ENCODE results near the gene MAVS.

Gene MAVS

DNA sequence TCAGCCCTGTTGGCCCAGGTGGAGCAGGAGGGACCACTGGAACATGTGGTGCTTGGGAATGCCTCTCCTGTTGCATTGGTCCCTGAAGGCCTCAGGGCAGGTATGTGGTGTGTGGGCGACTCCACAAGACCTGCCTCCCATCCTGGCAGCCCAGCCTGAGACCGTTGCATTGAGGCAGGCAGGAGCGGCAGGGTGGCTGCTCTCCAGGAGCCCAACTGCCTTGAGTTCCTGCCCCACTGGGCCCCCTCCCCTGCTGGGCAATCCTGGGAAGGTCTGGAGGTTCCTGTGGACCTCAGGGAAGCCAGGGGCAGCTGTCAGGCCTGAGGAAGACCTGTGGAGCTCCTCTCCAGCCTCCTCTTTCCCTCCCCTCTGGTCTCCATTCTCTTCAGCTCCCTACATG is 19.8 kb downstream of the MAVS start:
- H3K9ac ChIP-seq (ENCODE audit: low read depth, low read length), result no peak overlapping the region
- H3K27me3 ChIP-seq (ENCODE audit: insufficient read depth, low read length, poor library complexity), result no peaks in the 10 kb centered on the region
- no peak for DNase-seq
- no peaks in the 10 kb centered on the region for H3K79me2 ChIP-seq (ENCODE audit: insufficient read depth, low read length)
- H3K27ac ChIP-seq (ENCODE audit: low read length), result no peak overlapping the region
- H3K4me2 ChIP-seq (ENCODE audit: insufficient read depth, low read length), result no peak overlapping the region
- no peak overlapping the region for H3K4me3 ChIP-seq (ENCODE audit: low read depth in 1 of 2, low read length in 2 of 2)
- H4K20me1 ChIP-seq (ENCODE audit: insufficient read depth, low read length), result peaks cover 16% of the 10 kb centered on the region
- H3K4me1 ChIP-seq (ENCODE audit: insufficient read depth, low read length), result no peaks in the 10 kb centered on the region
- no peaks in the 10 kb centered on the region for H3K9me3 ChIP-seq (ENCODE audit: insufficient read depth, low read length, severe bottlenecking)
- TF ChIP-seq EZH2 (IDR thresholded peaks at IDR 0.05; ENCODE audit: borderline replicate concordance, low read depth, low read length, severe bottlenecking), result no peak
- TF ChIP-seq, protein P1, sequence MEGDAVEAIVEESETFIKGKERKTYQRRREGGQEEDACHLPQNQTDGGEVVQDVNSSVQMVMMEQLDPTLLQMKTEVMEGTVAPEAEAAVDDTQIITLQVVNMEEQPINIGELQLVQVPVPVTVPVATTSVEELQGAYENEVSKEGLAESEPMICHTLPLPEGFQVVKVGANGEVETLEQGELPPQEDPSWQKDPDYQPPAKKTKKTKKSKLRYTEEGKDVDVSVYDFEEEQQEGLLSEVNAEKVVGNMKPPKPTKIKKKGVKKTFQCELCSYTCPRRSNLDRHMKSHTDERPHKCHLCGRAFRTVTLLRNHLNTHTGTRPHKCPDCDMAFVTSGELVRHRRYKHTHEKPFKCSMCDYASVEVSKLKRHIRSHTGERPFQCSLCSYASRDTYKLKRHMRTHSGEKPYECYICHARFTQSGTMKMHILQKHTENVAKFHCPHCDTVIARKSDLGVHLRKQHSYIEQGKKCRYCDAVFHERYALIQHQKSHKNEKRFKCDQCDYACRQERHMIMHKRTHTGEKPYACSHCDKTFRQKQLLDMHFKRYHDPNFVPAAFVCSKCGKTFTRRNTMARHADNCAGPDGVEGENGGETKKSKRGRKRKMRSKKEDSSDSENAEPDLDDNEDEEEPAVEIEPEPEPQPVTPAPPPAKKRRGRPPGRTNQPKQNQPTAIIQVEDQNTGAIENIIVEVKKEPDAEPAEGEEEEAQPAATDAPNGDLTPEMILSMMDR (IDR thresholded peaks at IDR 0.05; ENCODE audit: borderline replicate concordance, extremely low read depth, low read length, poor library complexity, severe bottlenecking), result no peak
- ATAC-seq (ENCODE audit: insufficient read depth, low read depth), result no peak
- H3K36me3 ChIP-seq (ENCODE audit: insufficient read depth, low read length), result peaks cover 78% of the 10 kb centered on the region
- no peak overlapping the region for H2AFZ ChIP-seq (ENCODE audit: low read depth, low read length)

DNA sequence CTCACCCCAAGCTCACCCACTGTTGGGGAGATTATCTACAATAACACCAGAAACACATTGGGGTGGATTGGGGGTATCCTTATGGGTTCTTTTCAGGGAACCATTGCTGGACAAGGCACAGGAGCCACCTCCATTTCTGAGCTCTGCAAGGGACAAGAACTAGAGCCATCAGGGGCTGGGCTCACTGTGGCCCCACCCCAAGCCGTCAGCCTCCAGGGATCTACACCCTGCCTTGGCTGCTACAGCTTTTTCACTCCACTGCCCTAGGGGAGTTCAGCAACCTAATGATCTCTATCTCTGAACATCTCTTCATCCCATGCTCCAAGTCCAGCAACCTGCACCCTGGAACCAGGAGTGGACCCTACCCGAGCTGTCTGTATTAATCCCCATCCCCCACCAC is 21.2 kb downstream of the MAVS start:
- Histone ChIP-seq H3K27ac (ENCODE audit: low read length) (no peak overlapping the region), H3K4me2 (ENCODE audit: insufficient read depth, low read length) (no peak overlapping the region), H3K4me1 (ENCODE audit: insufficient read depth, low read length) (no peaks in the 10 kb centered on the region), H4K20me1 (ENCODE audit: insufficient read depth, low read length) (peaks cover 16% of the 10 kb centered on the region), H3K9ac (ENCODE audit: low read depth, low read length) (no peak overlapping the region), H3K79me2 (ENCODE audit: insufficient read depth, low read length) (no peaks in the 10 kb centered on the region), H2AFZ (ENCODE audit: low read depth, low read length) (no peak overlapping the region), H3K4me3 (ENCODE audit: low read depth in 1 of 2, low read length in 2 of 2) (no peak overlapping the region), H3K36me3 (ENCODE audit: insufficient read depth, low read length) (peaks cover 76% of the 10 kb centered on the region), H3K27me3 (ENCODE audit: insufficient read depth, low read length, poor library complexity) (no peaks in the 10 kb centered on the region), H3K9me3 (ENCODE audit: insufficient read depth, low read length, severe bottlenecking) (no peaks in the 10 kb centered on the region)
- TF ChIP-seq, protein P1 (IDR thresholded peaks at IDR 0.05; ENCODE audit: borderline replicate concordance, extremely low read depth, low read length, poor library complexity, severe bottlenecking), result no peak
- TF ChIP-seq EZH2 (IDR thresholded peaks at IDR 0.05; ENCODE audit: borderline replicate concordance, low read depth, low read length, severe bottlenecking), result no peak
- no peak for ATAC-seq (ENCODE audit: insufficient read depth, low read depth)
- DNase-seq, result no peak

DNA sequence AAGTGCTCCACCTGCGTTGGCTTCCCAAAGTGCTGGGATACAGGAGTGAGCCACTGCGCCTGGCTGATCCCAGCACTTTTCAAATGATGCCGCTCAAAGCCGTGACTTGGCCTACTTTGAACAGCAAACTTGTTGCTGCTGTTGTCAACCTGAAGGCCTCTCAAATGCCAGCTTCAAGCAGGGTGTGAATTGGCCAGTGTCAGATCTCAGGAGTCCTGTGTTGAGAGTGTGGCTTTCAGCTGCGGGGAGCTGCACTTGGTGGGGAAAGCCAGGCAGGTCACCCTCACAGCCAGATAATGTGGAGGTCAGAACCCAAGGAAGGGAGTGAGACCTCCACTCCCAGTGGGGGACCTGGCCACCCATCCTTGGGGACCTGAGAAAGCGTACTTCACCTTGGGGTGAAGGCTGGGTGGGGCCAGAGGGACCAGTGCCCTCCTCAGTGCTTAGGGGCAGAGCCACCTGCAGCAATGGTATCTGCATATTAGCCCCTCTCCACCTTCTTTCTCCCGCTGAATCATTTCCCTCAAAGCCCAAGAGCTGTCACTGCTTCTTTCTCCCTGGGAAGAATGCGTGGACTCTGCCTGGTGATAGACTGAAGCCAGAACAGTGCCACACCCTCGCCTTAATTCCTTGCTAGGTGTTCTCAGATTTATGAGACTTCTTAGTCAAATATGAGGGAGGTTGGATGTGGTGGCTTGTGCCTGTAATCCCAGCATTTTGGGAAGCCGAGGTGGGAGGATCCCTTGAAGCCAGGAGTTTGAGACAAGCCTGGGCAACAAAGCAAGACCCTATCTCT is 23.4 kb downstream of the MAVS start:
- H3K4me1 ChIP-seq (ENCODE audit: insufficient read depth, low read length), result no peaks in the 10 kb centered on the region
- peaks cover 74% of the 10 kb centered on the region for H3K36me3 ChIP-seq (ENCODE audit: insufficient read depth, low read length)
- H3K27ac ChIP-seq (ENCODE audit: low read length), result no peak overlapping the region
- H3K4me2 ChIP-seq (ENCODE audit: insufficient read depth, low read length), result no peak overlapping the region
- no peak overlapping the region for H3K4me3 ChIP-seq (ENCODE audit: low read depth in 1 of 2, low read length in 2 of 2)
- no peak for DNase-seq
- H3K9ac ChIP-seq (ENCODE audit: low read depth, low read length), result no peak overlapping the region
- no peak for TF ChIP-seq EZH2 (IDR thresholded peaks at IDR 0.05; ENCODE audit: borderline replicate concordance, low read depth, low read length, severe bottlenecking)
- TF ChIP-seq, protein P1 (IDR thresholded peaks at IDR 0.05; ENCODE audit: borderline replicate concordance, extremely low read depth, low read length, poor library complexity, severe bottlenecking), result no peak
- no peaks in the 10 kb centered on the region for H3K27me3 ChIP-seq (ENCODE audit: insufficient read depth, low read length, poor library complexity)
- H4K20me1 ChIP-seq (ENCODE audit: insufficient read depth, low read length), result peaks cover 6% of the 10 kb centered on the region; the same call in 1 of the 2 replicates
- H2AFZ ChIP-seq (ENCODE audit: low read depth, low read length), result no peak overlapping the region
- H3K9me3 ChIP-seq (ENCODE audit: insufficient read depth, low read length, severe bottlenecking), result no peaks in the 10 kb centered on the region
- no peaks in the 10 kb centered on the region for H3K79me2 ChIP-seq (ENCODE audit: insufficient read depth, low read length)
- no peak for ATAC-seq (ENCODE audit: insufficient read depth, low read depth)

Measured in DND-41 (cell line).